ENCODE data around the gene GDPD5. TPM values are rescaled to one million over a fixed set of nuclear protein-coding genes. Genes with fewer than 3 reads are reported as not detected.
"Not testable (repeated sequence)": the region's sequence is repeated elsewhere in the genome, so short reads cannot be mapped to it uniquely, and the experiment has no call there.

The GDPD5 gene
- total and polyA plus RNA-seq, 2 donors (not counting 1 experiment from before 2014, with no cell fraction given) = 59.1 to 102 TPM

DNA sequence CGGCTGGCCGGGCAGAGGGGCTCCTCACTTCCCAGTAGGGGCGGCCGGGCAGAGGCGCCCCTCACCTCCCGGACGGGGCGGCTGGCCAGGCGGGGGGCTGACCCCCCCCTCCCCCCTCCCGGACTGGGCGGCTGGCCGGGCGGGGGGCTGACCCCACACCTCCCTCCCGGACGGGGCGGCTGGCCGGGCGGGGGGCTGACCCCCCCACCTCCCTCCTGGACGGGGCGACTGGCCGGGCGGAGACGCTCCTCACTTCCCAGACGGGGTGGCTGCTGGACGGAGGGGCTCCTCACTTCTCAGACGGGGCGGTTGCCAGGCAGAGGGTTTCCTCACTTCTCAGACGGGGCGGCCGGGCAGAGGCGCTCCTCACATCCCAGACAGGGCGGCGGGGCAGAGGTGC lies 115.8 kb downstream of the GDPD5 start:
- POLR2A ChIA-PET; H3K4me3 ChIP-seq (ENCODE audit: control extremely low read depth in 1 of 5, extremely low read depth in 1 of 5, insufficient read depth in 1 of 5, low read depth in 2 of 5, low read length in 4 of 5); DNase-seq; H3K9ac ChIP-seq (ENCODE audit: low read length); H3K4me3 Mint-ChIP-seq; H3K9me3 Mint-ChIP-seq (ENCODE audit: insufficient read depth); H3K27ac ChIP-seq (ENCODE audit: low read length in 2 of 2); H3K4me2 ChIP-seq (replicated peaks; ENCODE audit: low read depth, low read length, poor library complexity, severe bottlenecking); H3K27me3 ChIP-seq (replicated peaks in 1 of 4; ENCODE audit: control extremely low read depth in 1 of 4, control insufficient read depth in 3 of 4, insufficient read depth in 4 of 4, low read length in 3 of 4); H3K27ac Mint-ChIP-seq; H2AFZ ChIP-seq (ENCODE audit: insufficient read depth, low read depth, low read length, poor library complexity, severe bottlenecking); H3K4me1 ChIP-seq (ENCODE audit: control insufficient read depth in 2 of 2, insufficient read depth in 2 of 2, low read length in 2 of 2); ATAC-seq (ENCODE audit: low read depth); CTCF ChIA-PET; H3K4me1 Mint-ChIP-seq; H3K9me3 ChIP-seq (ENCODE audit: control extremely low read depth in 1 of 3, control insufficient read depth in 2 of 3, insufficient read depth in 1 of 3, low read length in 2 of 3); H3K27me3 Mint-ChIP-seq: not testable (repeated sequence)
- Histone ChIP-seq H3K79me2 (ENCODE audit: control insufficient read depth, insufficient read depth, low read length) (peaks cover 12% of the 10 kb centered on the region), H4K20me1 (ENCODE audit: control insufficient read depth, insufficient read depth, low read length, poor library complexity, severe bottlenecking) (peaks cover 33% of the 10 kb centered on the region), H3K36me3 (replicated peaks in 1 of 2; ENCODE audit: control extremely low read depth in 1 of 2, control insufficient read depth in 1 of 2, extremely low read depth in 1 of 2, insufficient read depth in 2 of 2, low read length in 1 of 2) (peaks cover 7 to 41% of the 10 kb centered on the region in 2 experiments)
- 100% methylated on average over 1 of the region's 33 CpGs for WGBS (ENCODE audit: insufficient coverage)
- intact Hi-C loops (cut with micrococcal nuclease) = loop anchor here (10.0 kb wide), 1 partner anchor 825 kb away; no protein-coding TSS in a partner anchor

DNA sequence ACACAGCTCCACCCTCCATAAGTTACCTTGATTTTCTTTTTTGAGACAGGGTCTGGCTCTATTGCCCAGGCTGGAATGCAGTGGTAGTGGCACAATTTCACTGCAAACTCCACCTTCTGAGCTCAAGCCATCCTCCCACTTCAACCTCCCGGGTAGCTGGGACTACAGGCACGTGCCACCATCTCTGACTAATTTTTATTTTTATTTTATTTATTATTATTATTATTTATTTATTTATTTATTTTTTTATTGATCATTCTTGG lies 116.9 kb downstream of the GDPD5 start:
- H3K36me3 ChIP-seq (replicated peaks in 1 of 2; ENCODE audit: control extremely low read depth in 1 of 2, control insufficient read depth in 1 of 2, extremely low read depth in 1 of 2, insufficient read depth in 2 of 2, low read length in 1 of 2) = peaks cover 9 to 49% of the 10 kb centered on the region in 2 experiments
- no peaks in the 10 kb centered on the region for H3K4me1 ChIP-seq (ENCODE audit: control insufficient read depth in 2 of 2, insufficient read depth in 2 of 2, low read length in 2 of 2)
- H4K20me1 ChIP-seq (ENCODE audit: control insufficient read depth, insufficient read depth, low read length, poor library complexity, severe bottlenecking) = peaks cover 42% of the 10 kb centered on the region
- H3K4me3 ChIP-seq (ENCODE audit: control extremely low read depth in 1 of 5, extremely low read depth in 1 of 5, insufficient read depth in 1 of 5, low read depth in 2 of 5, low read length in 4 of 5) = no peak overlapping the region
- Mint-ChIP-seq H3K27me3 (no peaks in the 10 kb centered on the region), H3K27ac (no peak overlapping the region), H3K4me1 (peaks cover 12% of the 10 kb centered on the region), H3K9me3 (ENCODE audit: insufficient read depth) (no peaks in the 10 kb centered on the region), H3K4me3 (no peak overlapping the region)
- POLR2A ChIA-PET = no interaction called here
- no peak for ATAC-seq (ENCODE audit: low read depth)
- no peak overlapping the region for H2AFZ ChIP-seq (ENCODE audit: insufficient read depth, low read depth, low read length, poor library complexity, severe bottlenecking)
- no peak overlapping the region for H3K9ac ChIP-seq (ENCODE audit: low read length)
- no peak overlapping the region for H3K4me2 ChIP-seq (replicated peaks; ENCODE audit: low read depth, low read length, poor library complexity, severe bottlenecking)
- TF ChIP-seq EZH2 (IDR thresholded peaks at IDR 0.05; ENCODE audit: borderline replicate concordance, insufficient read depth, low read depth, low read length, poor library complexity, severe bottlenecking) = no peak
- TF ChIP-seq, protein P1, sequence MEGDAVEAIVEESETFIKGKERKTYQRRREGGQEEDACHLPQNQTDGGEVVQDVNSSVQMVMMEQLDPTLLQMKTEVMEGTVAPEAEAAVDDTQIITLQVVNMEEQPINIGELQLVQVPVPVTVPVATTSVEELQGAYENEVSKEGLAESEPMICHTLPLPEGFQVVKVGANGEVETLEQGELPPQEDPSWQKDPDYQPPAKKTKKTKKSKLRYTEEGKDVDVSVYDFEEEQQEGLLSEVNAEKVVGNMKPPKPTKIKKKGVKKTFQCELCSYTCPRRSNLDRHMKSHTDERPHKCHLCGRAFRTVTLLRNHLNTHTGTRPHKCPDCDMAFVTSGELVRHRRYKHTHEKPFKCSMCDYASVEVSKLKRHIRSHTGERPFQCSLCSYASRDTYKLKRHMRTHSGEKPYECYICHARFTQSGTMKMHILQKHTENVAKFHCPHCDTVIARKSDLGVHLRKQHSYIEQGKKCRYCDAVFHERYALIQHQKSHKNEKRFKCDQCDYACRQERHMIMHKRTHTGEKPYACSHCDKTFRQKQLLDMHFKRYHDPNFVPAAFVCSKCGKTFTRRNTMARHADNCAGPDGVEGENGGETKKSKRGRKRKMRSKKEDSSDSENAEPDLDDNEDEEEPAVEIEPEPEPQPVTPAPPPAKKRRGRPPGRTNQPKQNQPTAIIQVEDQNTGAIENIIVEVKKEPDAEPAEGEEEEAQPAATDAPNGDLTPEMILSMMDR (IDR thresholded peaks at IDR 0.05) = no peak
- no peak for DNase-seq
- intact Hi-C loops (cut with micrococcal nuclease) = loop anchor here (1.0 to 10.0 kb wide), 2 partner anchors 123 to 826 kb away; no protein-coding TSS in a partner anchor
- WGBS (ENCODE audit: insufficient coverage) = no CpG with 5 or more reads among the region's 2 CpGs
- no peak overlapping the region for H3K27ac ChIP-seq (ENCODE audit: low read length in 2 of 2)
- CTCF ChIA-PET = interaction anchor here (0.9 to 2.7 kb wide), 12 partner anchors 7 to 161 kb away, joined by 3 to 22 read pairs (median 6); partner anchors contain the start of genes GDPD5 and RPS3
- peaks cover 12% of the 10 kb centered on the region for H3K79me2 ChIP-seq (ENCODE audit: control insufficient read depth, insufficient read depth, low read length)
- no peaks in the 10 kb centered on the region for H3K27me3 ChIP-seq (replicated peaks in 1 of 4; ENCODE audit: control extremely low read depth in 1 of 4, control insufficient read depth in 3 of 4, insufficient read depth in 4 of 4, low read length in 3 of 4)
- H3K9me3 ChIP-seq (ENCODE audit: control extremely low read depth in 1 of 3, control insufficient read depth in 2 of 3, insufficient read depth in 1 of 3, low read length in 2 of 3) = no peaks in the 10 kb centered on the region
